Hematopoietic multipotent progenitor cell (in vitro differentiated cells): ENCODE data around the gene C4orf51. TPM values are rescaled to one million over a fixed set of nuclear protein-coding genes. Genes with fewer than 3 reads are reported as not detected.

Source experiments
- DNase-seq, 3 donors: peaks; one replicate each; pipeline ENCODE4 v3.0.0-alpha.2; 2011 to 2015; ENCODE audit warnings: low read depth in 2 of 3, low spot score in 2 of 3
- total RNA-seq: library from RNA; depleted of rRNA; stranded (reverse); fragments of >200 nt; gene quantifications from one replicate; pipeline ENCODE4 v1.2.3, GENCODE V29; 2012

Gene C4orf51
- total RNA-seq, 1 donor = not detected

DNA sequence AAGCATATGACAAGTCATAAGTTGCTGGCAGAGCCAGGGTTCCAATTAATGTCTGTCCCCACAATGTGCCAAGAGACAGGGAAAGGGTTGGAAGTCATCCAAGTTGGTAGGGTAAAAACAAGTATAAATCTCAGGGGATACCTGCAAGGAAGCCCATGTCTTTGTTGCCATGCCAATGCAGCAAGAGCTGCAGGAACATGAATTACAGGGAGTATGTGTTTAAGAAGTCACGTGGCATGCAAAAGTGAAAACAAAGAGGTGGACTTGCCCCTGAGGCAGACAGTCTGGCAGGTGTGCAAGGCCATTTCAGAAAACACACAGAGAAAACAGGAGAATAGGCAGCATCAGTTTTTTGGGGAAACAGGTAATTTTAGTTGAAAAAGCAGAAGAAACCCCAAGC lies 29.4 kb downstream of the C4orf51 start:
- no peak for DNase-seq

DNA sequence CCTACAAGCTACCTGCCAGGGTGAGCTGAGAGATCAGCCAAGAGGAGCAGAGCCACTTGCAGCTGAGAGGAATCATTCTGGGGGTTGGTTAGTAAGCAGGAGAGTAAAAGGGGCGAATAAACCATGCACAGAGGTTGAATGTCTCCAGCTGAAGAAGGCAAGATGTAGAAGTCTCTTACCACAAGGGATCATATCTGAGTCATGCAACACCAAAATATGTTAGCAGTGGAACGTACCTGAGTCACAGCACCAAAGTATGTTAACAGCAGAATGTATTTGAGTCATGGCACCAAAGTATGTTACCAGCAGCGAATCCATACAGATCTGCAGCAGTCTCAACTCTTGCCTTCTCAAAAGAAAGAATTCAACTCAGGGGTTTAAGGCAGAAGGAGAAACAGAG lies 29.9 kb downstream of the C4orf51 start:
- no peak for DNase-seq

DNA sequence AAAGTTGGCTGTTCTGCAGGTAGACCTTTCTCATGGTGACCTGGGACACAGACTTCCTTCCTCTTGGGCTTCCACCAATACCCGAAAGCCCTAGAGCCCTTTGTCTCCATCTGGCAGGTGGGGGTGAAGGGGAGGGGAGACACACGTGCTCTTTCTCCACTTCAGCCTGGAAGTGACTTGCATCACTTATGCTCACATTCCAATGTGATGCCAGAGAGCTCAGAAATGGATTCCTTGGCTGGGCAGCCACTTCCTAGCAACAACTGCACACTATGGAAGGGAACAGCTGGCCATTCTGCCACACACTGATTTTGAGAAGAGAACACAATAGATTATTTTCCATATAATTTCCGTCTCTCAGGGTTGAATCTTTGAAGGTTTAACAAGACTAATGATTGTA lies 36.3 kb downstream of the C4orf51 start:
- no peak for DNase-seq

DNA sequence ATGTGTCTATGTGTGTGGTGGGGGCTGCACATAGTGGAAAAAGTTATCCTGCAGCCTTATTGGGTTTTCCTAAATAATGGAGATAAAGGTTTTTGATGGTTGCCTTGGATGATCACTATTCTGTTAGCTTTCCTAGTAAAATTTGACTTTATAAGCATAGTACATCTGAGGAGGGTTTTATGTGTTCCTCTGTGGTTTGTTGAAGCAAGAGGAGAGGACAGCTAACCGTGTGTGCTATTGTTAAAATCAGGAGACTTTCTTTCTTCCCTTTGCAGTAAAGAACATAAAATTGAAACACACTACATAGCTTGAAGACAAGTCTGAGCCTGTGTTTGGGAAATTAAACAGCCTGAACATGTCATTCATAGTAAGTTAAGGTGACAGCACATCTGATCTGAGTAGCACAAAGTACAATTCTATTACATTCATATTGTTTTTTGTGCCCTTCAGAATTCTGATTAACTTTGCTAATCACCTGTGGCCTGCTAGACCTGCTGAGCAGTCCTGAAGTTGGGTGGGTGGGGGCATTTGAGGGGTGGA lies 36.8 kb downstream of the C4orf51 start:
- DNase-seq = no peak

DNA sequence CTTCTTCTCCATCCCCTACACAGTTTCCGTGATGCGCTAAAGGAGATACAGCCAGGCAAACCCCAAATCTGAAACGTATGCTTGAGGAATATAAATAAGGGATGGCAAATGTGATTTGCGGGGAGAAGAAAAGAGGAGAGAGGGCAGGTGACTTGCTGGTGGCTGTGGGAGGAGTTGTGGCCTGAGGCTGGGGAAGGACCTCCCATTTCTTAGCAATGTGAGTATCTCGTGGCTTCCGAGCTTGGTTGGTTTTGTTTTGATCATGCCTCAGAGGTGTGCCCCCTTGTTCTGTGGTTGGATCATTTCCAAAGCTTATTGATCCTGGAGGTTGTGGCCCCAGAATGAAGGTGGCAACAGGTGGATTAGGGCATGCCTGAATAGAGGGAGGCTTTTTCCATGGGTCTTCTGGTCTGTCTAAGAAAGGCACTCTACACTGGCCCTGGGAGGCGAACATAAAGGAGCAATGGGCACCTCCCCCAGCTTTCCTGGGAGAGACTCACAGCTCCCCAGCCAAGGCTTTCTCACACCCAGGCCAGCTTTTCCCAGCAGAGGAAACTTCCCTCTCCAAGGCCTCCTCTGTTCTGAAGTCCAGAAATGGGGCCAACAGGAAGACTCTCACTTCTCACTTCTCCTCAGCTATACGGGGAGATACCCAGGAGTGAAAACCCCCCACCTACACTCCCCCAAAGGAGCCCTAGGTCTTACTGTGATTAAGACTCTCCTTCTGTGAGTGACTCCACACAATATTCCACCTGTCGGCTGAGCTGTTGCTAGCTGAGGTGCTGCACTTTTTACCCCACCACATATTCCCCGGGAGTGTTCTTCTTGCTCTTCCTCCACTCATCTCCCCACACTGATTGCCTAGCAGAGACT lies 40.0 kb downstream of the C4orf51 start:
- no peak for DNase-seq

DNA sequence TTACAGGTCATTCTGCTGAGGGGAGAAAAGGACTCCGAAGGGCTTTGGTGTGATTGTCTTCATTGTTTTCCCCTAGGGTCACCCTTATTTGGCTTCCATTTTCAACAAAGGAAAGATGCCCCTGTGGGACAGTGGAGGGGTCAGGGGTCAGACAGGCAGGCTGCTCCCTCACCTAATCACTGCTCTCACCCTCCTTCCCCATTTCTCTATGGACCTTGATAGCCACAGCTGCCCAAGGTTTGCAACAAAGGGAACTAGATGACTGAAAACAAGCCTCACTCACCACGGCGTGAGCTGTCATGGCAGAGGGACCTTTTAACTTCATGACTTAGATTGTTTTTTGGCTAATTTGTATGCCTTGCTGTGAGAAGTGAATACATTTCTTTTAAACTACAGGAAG lies 40.7 kb downstream of the C4orf51 start:
- DNase-seq = no peak

DNA sequence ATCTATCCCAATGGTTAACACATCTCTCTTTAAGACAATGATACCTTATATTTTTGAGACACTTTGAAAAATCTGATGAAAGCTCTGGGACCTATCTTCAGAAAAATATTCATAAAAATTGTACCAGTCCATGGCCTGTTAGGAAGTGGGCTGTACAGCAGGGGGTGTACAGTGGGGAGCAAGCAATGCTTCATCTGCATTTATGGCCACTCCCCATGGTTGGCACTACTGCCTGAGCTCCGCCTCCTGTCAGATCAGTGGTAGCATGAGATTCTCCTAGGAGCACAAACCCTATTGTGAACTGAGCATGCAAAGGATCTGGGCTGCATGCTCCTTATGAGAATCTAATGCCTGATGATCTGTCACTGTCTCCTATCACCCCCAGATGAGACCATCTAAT lies 42.6 kb downstream of the C4orf51 start:
- DNase-seq = no peak

DNA sequence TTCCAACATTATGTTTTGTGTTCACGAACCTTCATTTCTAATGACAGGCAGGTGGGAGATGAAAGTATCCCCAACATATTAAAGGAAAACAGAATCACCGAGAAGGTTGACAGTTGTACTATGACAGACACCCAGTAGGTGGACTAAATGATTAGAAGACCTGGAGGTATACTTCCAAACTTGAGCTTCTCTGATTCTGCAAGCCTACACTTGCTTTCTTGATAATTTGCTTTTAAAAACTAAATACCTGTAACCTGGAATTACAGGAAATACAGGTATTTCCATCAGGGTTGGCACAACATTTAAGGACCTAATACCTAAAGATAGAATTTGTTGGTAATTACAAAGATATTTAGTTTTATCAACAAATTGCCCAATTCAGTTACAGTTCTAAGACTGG lies 43.4 kb downstream of the C4orf51 start:
- DNase-seq = no peak

DNA sequence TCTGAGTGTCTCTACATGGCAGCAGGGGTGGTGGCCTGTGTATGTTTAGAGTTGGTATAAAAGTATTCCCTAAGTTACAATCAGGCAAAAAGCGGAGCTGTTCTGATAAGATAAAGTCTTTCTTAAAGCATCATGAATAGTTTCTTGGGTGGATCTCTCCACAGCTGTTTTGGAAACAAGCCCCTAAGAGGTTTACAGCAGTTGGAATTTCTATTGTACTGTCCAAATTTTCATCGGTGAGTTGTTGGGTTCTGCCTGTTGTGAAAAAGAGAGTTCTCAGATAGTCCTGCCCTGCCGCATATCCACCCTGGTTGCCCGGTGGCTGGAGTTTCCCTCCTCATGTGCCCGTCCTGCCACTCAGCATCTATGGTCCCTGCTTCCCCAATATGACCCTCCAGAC lies 50.1 kb downstream of the C4orf51 start:
- DNase-seq = no peak

DNA sequence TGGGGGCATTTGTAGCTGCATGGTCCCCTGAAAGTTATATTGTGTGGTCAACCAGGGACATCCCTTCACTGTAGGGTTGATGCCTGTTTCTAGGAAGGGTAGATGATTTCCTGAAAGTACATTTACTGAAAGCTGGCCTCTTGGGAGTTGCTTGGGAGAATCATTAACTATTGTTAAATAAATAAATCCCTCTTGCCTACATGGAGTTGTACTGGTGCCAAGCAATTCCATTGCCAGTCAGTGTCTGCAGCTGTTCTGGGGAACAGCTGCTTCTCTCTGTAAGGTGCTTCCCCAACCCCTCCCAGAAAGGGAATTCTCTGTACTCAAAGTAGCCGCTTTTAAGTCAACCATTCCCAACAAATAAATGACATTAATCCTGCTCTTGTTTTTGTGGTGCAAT lies 51.1 kb downstream of the C4orf51 start:
- no peak for DNase-seq

DNA sequence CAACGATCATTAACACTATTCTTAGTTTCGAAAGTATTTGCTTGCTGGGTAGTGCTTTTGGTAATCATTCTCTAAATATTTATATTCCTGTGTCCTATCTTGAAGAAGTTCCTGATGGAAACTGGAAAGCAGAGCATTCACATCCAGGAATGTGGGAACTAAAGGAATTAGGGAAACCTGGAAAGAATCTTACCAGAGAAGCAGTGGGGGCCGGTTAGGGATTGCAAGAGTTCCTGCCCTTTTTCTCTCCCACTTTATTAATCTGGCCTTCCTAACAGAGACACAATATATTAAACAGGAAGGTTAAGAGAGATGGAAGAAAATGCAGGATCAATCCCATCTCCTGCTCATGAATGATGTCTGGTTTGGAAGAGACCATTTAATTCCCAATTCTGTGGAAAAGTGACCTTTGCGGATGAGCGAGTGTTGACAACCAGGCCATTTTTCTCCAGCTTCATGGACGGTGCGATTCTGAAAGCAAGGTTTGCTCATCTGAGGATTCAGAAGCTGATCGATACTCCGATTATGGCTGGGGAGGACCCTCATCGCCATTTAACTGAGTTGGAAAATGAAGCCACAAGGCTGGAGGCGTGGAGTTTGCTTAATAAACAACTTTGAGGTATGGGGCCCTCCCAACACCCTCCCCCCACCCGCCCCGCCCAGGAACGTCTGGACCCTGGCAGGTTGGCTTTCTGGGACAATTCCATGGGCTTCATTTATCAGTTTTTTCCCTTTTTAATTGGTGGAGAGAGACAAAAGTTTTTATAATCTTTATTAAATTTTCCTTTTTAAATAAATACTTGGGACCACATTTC lies 52.3 kb downstream of the C4orf51 start:
- no peak for DNase-seq

DNA sequence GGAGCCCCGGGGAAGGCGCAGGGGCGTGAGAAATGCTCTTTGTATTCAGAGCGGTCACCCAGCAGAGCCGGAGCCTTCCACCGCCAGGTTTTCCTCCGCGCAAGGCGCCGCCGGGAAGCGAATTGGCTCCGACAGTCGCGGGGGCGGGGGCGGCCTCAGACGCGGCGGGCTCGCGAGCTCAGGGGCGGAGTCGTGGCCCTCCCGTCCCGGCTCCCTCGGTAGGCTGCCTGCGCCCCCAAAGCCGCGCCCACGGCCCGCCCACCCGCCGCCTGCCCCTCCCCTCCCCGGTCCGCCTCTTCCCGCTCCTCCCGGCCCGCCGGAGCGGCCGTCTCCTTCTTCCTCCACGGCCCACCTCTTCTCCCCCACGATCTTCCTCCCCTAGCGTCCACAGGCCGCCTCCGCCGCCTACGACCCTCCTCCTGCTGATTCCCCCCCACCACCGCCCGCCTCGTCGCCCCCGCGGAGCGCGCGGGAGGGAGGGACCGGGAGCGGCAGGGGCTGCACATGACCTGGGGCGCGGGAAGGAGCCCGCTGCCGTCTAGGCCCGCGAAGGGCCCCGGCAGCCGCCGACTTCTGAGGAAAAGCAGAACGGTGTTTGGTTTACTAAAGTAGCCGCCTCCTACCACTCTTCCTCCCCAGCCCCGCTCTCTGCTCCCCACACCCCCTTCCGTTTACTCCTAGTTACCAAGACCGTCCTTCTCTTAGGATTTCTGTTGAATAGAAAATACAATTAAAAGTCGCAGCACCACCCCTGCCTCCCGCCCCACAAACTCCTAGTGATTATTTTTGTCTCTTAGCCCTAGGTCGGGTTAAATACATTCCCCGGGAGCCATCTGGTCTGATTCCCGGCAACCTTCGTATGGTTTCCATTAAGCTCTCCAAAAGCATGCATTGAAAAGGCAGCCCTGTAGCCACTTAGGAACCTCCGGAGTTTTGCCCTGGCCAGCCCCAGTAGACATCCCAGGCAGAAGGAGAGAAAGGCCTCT lies 53.2 kb downstream of the C4orf51 start:
- DNase-seq = peak; percentile 45 to 92 (median 90)

DNA sequence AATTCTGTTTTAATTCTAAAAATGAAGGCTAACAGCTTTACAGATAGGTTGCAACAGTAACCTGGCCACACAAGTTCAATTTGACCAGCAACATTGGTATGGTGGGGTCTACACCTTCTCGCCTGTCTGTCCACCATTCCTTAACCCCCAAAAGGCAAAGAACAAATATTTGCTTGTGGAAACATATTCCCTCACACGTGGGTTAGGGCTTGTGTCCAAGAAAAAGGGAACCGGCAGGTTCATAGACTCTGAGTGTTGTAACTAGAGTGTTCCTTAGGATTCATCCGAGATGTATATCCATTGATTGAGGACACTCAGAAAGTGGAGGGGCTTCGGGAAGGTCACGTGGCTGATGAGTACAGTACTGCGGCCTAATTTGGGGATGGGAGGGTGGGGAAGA lies 54.1 kb downstream of the C4orf51 start:
- DNase-seq = no peak

DNA sequence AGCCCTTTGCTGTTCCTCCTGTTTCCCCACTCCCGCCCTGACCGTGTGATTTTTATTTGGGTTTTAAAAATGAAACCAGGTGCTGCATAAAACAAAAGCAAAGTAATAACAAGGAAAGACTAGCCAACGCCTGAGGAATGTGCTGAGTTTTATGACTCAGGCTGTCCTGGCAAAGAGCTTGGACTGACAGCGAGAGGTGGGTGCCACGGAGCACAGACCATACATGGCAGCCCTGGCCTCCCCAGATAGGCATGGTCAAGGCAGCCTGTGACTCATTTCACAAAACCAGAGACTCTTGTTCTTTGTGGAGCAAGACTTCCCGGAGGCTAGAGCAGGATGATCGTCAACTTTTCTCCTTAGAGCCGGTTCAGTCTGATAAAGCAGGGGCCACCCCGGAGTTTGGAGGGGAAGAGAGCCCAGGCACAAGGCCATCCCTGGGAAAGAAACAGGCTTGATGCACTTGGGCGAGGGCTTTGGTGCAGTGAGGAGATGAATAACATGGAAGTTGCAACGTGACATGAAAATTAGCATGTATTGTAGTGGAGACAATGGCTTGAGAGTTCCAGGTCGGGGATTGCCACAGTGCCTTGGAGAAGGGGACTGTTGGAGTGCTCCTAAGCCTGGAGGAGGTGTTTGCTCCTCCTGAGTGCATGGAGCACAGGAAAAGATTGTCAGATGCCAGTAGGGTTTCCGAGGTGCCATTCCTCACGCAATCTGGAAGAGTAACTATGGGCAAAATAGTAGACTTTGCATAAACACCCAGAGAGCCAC lies 54.8 kb downstream of the C4orf51 start:
- no peak for DNase-seq

DNA sequence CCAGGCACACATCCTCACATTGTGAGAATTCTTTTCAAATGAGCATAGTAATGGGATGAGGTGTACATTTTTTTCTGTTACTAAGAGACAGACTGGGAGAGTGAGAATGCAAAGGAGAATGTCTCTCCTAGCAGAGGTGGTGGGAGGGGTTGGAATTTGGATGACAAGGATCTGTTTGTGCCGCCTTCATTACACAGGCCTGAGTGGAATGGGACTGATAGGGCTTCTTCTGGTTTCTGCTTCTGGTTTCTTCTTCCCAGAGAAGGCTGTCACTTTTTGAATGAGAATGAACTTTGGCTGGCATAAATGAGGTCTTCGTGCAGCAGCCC lies 55.4 kb downstream of the C4orf51 start:
- no peak for DNase-seq

DNA sequence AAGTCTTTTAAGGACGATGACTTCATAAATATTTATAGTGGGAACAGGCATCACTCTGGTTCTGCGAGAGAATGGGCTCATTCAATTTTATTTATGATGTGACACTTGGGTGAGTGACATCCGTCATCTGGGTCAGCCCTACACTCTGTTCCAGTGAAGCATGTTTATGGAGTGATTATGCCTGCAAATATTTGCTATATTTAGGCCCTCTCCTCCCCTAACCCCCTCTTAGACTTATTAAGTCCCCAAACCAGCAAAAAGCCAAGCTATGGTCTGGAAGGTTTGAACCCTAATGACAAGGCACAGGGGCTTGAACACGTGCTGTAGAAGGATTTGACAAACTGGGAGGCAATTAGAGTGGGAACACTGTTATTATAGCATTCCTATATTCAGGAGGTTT lies 55.9 kb downstream of the C4orf51 start:
- no peak for DNase-seq

DNA sequence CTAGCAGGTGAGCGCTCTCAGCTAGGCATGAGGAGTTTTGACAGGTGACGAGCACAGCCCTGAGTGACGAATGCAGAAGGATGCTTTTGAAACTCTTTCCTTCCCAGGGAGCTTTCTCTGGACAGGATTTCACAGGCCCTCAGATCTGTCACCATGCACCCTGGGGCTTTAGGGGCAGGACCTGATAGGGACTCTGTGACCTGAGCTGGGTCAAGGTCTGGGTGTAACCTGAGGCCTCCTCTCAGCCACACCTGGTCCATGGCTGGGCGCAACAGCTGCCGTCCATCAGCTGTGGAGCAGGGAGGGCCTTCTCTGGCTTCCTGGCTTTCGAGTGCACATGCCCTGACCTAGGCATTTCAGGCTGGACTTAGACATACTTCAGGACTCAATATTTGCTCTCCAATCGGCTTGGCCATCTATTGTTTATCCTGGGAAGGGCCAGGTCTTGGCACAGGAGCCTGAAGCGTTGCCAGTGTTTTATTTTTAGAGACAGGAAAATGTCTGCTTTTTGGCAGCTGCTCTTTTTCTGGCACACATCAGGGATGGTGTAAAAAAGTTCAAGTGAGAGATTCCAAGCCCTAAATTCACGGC lies 56.4 kb downstream of the C4orf51 start:
- DNase-seq = no peak

DNA sequence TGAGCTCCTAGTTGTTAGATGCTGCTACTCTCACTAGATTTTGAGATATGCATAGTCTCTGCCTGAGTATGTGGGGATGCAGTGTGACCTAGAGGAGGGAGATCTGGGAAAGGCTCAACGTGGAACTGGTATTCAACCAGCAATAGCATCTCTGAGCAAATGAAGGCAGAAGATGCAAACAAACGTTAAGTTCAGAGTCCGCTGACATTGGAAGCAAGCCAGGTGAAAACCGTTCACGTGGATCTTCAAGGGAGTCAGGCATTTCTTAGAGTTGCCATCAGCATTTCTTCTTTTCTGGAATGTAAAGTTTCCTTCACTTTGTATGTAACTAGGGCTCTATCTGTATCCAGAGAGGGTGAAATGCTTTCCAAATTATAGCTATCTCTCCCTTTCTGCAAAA lies 59.9 kb downstream of the C4orf51 start:
- DNase-seq = no peak

DNA sequence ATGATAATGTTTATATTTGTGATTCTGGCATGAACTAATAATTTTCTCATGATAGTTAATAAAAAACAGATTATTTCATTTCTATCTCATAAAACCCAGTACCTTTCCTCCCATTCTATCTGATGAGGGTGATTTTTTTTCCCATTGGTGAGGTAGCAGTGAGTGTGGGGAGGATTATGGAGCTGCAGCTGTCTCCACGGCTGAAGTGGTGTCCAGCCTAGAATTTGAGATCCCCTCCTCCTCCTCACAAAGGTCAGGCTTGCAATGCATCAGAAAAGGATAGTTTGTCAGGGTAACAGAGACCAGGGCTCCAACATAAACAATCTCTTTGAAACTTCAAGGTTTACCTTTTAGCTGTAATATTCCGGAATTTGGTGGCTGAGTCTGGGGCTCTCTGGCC lies 60.9 kb downstream of the C4orf51 start:
- DNase-seq = no peak

DNA sequence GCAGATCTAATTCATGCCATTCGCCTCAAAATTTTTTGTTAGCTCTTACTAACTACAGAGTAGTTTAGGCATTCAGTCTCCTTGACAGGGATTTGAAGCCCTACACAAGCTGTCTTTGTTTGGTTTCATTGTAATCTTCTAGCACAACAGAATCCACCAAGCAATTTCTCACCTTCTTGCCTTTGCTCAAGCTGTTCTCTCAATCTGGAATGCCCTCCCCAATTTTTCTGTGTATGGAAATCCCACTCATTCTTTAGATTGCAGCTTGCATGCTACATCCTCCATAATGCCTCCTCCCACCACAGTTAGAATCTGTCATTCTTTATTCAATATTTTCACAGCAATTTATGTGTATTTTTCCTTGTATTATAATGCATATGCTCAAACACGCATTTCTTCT lies 63.7 kb downstream of the C4orf51 start:
- no peak for DNase-seq
